Activated T-helper 1 cell treated with anti-CD3 and anti-CD28 coated beads, Interleukin-12 subunit alpha, Interleukin-12 subunit beta, Interleukin-2, Interleukin-4 antibody, amounts not matched to agents 30 ng/mL and 10 ng/mL and 1 ng/mL, durations not matched to agents 14 hours and 24 hours and 36 hours (primary cell): ENCODE results near the gene E2F4. TPM values are rescaled to one million over a fixed set of nuclear protein-coding genes. Genes with fewer than 3 reads are reported as not detected.

Source experiments
- DNase-seq: peaks from one replicate; pipeline ENCODE4 v3.0.0; 2021; ENCODE audit warnings: low spot score
- H3K27ac Mint-ChIP-seq: one replicate; pipeline ENCODE4 v1.8.0; 2021; ENCODE audit warnings: mild to moderate bottlenecking, mixed read lengths
- H3K27me3 Mint-ChIP-seq: one replicate; pipeline ENCODE4 v1.8.0; 2022; ENCODE audit warnings: mild to moderate bottlenecking, moderate library complexity, mixed read lengths; ENCODE audit not compliant: insufficient read depth
- H3K36me3 Mint-ChIP-seq: one replicate; pipeline ENCODE4 v1.8.0; 2021; ENCODE audit warnings: low read depth, mixed read lengths
- H3K4me1 Mint-ChIP-seq: one replicate; pipeline ENCODE4 v1.8.0; 2021; ENCODE audit warnings: low read depth, mixed read lengths
- H3K4me3 Mint-ChIP-seq: one replicate; pipeline ENCODE4 v1.8.0; 2021; ENCODE audit warnings: mild to moderate bottlenecking, moderate library complexity, mixed read lengths
- H3K9me3 Mint-ChIP-seq: one replicate; pipeline ENCODE4 v1.8.0; 2021; ENCODE audit warnings: mixed read lengths
- intact Hi-C: fragments of 100-400 bp; cut with micrococcal nuclease; formaldehyde crosslinking; loops from one replicate; pipeline ENCODE4 v1.15.1; 2024
- total RNA-seq: library from RNA; stranded (reverse); gene quantifications from 2 replicates; pipeline ENCODE4 v1.2.3, GENCODE V29; 2022

The E2F4 gene
- total RNA-seq, 1 donor from 2014 or later, result 181 TPM

DNA sequence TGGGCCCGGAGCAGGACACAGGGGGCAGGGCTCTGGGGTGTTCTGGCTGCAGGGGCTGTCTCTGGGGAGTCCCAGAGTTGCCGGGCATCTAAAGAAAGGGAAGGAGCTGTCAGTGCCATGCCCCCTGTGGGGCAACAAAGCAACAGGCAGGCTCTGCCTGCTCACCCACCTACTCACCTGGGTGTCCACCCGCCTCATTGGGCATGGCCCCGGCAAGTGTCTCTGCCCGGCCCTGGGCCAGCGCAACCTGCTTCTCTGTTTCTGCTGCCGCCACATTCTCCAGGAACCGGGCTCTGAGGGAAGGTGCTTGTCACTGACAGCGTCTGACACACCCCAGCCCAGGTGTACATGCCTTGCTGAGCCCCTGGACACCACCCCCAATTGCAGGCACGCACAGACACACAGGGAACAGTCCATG, 42.2 kb downstream of the E2F4 start:
- H3K36me3 Mint-ChIP-seq, result peaks cover 33% of the 10 kb centered on the region

DNA sequence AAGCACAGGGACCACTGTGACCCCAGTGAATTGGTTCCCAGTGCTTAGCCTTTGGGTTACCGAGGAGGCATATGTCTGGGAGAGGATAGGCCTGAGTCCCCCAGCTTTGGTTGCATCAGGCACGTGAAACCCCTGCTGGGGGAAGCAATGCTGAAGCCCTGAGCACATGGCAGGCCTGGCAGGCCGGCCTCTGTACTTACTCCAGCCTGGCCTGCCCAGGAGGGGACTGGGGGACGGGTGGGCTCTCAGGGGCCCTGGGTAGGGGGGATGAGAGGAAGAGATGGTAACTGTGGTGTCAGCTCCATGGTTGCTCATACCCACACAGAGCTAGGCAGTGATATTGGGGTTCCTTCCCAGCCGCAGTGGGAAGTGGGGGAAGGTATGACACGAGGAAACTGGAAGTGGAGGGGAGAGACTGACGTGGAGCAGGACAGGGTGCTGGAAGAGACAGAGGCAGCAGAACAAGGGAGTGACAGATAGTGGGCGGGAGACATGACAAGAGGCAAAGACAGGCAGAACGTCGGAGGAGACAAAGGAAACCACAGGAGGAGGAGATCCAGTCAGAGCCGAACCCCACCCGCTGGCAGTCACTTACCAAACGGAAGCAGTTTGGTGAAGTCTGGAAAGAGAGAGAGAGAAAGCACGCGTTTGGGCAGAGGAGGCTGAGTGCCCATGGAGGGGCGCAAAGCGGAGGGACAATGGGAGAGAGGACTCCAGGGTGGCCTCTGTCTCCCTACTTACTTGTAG, 44.0 kb downstream of the E2F4 start:
- Mint-ChIP-seq H3K27me3 (no peaks in the 10 kb centered on the region), H3K4me3 (peak overlapping the region; percentile 31), H3K9me3 (no peaks in the 10 kb centered on the region), H3K36me3 (peaks cover 27% of the 10 kb centered on the region), H3K27ac (peak overlapping the region; percentile 80), H3K4me1 (peaks cover 10% of the 10 kb centered on the region)
- intact Hi-C loops, result loop anchor here (1.0 kb wide), 2 partner anchors 8 to 10 kb away; no protein-coding TSS in a partner anchor
- no peak for DNase-seq

More for the DNA sequence above, 42.2 kb downstream of the E2F4 start:
- H3K27me3 Mint-ChIP-seq, result no peaks in the 10 kb centered on the region
- DNase-seq, result no peak
- H3K4me3 Mint-ChIP-seq, result no peak overlapping the region
- intact Hi-C loops, result no loop called here
- H3K27ac Mint-ChIP-seq, result no peak overlapping the region
- H3K4me1 Mint-ChIP-seq, result peaks cover 3% of the 10 kb centered on the region
- H3K9me3 Mint-ChIP-seq, result no peaks in the 10 kb centered on the region

DNA sequence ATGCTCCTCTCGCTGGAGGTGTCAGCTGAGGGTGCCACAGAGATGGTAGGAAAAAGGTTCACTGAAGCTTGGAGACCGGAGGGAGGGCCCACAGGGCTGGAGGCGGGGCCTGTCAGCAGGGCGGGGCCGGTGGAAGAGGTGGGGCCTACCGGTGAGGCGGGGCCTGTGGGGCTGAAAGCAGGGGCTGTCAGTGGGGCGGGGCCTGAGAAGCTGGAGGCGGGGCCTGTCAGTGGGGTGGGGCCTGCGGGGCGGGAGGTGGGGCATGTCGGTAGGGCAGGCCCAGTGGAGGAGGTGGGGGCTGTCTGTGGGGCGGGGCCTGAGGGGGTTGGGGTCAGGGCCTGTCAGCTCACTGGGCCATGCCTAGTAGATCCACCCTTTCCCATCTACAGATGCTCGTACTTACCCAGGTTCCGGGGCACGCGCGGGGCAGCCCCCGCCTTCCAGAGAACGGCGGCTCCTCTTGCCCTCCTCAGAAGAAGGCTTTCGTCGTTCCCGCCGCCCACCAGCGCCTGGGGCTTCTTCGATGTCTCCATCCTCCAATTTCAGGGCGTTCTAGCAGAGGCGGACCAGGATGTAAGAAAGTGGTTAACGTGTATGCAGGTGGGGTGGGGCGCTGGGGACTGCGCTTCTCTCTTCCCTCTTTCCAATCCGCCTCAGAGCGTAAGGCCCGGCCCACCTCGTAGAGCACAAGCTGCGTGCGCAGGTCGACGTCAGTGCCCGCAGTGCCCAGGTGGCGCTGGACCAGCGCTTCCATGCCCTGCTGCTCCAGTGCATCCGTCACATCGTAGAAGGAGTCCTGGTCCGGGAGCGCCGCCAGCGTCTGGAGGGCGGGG, 44.8 kb downstream of the E2F4 start:
- peaks cover 29% of the 10 kb centered on the region for H3K36me3 Mint-ChIP-seq
- H3K4me3 Mint-ChIP-seq, result peak overlapping the region; percentile 31
- intact Hi-C loops, result loop anchor here (1.0 kb wide), 2 partner anchors 8 to 10 kb away; no protein-coding TSS in a partner anchor

GRCh38 chr16:67237396-67238277, 45.7 kb downstream of the E2F4 start:
- Mint-ChIP-seq H3K27ac (no peak overlapping the region), H3K4me1 (peaks cover 26% of the 10 kb centered on the region), H3K9me3 (no peaks in the 10 kb centered on the region), H3K36me3 (peaks cover 31% of the 10 kb centered on the region), H3K27me3 (no peaks in the 10 kb centered on the region), H3K4me3 (no peak overlapping the region)
- no peak for DNase-seq
- intact Hi-C loops, result no loop called here

More for the DNA sequence above, 44.8 kb downstream of the E2F4 start:
- H3K9me3 Mint-ChIP-seq, result no peaks in the 10 kb centered on the region
- H3K27ac Mint-ChIP-seq, result peak overlapping the region; percentile 80
- peaks cover 17% of the 10 kb centered on the region for H3K4me1 Mint-ChIP-seq
- H3K27me3 Mint-ChIP-seq, result no peaks in the 10 kb centered on the region
- DNase-seq, result peak; percentile 73

DNA sequence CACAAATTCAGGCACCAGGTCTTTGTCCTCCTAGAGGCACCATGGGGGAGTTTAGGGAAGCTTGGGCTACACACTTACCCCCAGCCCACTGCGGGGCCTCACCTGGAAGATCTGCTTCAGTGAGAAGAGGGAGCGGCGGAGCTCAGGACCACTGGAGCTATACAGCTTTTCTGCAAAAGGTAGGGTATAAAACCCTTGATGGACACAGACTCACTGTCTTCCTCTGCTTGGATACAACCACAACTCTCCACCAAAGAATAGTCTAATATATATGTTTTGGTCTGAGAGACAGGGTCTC, 46.3 kb downstream of the E2F4 start:
- H3K27me3 Mint-ChIP-seq, result no peaks in the 10 kb centered on the region
- peaks cover 28% of the 10 kb centered on the region for H3K4me1 Mint-ChIP-seq
- H3K4me3 Mint-ChIP-seq, result no peak overlapping the region
- no peak overlapping the region for H3K27ac Mint-ChIP-seq
- H3K36me3 Mint-ChIP-seq, result peaks cover 30% of the 10 kb centered on the region
- intact Hi-C loops, result no loop called here
- H3K9me3 Mint-ChIP-seq, result no peaks in the 10 kb centered on the region
- DNase-seq, result no peak

DNA sequence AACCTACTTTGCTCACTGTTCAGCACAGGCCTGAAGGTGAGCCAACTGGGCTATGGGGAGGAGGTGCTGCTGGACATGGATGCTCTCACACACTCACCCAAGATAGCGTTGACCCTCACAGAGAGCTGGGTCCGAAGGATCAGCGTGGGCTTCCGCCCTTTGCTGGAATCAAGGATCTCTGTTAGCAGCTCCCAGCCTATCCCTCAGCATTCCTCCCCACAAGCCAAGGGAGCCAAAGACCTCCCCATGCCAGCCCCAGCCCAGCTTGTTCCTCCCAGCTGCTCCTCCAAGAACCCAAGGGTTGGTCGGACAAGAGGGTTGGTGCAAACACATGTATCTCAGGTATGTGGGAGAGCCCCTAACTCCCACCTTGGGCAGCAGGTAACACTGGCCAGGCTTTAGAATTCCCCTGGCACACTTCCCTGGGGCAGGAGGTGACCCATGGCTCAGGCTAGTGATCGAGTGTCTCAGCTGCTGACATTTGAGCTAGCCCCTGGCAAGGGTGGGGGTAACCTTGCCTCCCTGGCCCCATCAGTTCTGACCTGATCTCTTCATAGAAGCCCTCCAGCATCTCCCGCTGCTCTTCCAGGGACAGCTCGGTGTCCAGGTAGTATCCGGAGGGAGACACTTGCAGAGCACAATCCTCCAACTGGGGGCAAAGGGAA, 47.0 kb downstream of the E2F4 start:
- Mint-ChIP-seq H3K27ac (peak overlapping the region; percentile 16), H3K4me3 (no peak overlapping the region), H3K4me1 (peaks cover 35% of the 10 kb centered on the region), H3K9me3 (no peaks in the 10 kb centered on the region), H3K27me3 (no peaks in the 10 kb centered on the region), H3K36me3 (peaks cover 27% of the 10 kb centered on the region)
- intact Hi-C loops, result no loop called here
- DNase-seq, result no peak

DNA sequence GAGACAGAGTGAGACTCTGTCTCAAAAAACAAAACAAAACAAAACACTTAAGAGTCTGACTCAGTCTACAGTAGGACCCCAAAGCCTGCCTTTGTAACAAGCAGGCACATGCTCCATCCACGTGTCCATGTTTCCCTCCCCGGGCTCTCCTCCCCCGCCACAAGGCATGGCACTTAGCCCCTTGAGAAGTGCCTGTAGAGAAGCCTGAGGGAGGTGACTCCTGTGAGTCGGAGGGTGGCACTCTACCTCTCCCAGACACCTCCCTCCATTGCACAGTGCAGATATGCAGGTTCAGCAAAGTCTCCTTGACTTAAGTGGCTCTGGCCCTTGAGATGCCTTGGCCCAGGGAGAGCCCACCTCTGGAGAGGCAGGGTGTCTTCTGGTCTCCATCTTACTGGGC, 48.6 kb downstream of the E2F4 start:
- intact Hi-C loops, result loop anchor here (10.0 kb wide), 2 partner anchors 844 to 1084 kb away; partner anchors contain the start of gene NFATC3
- peaks cover 51% of the 10 kb centered on the region for H3K4me1 Mint-ChIP-seq
- DNase-seq, result no peak
- H3K4me3 Mint-ChIP-seq, result no peak overlapping the region
- no peaks in the 10 kb centered on the region for H3K27me3 Mint-ChIP-seq
- H3K36me3 Mint-ChIP-seq, result peaks cover 23% of the 10 kb centered on the region
- H3K9me3 Mint-ChIP-seq, result no peaks in the 10 kb centered on the region
- no peak overlapping the region for H3K27ac Mint-ChIP-seq

DNA sequence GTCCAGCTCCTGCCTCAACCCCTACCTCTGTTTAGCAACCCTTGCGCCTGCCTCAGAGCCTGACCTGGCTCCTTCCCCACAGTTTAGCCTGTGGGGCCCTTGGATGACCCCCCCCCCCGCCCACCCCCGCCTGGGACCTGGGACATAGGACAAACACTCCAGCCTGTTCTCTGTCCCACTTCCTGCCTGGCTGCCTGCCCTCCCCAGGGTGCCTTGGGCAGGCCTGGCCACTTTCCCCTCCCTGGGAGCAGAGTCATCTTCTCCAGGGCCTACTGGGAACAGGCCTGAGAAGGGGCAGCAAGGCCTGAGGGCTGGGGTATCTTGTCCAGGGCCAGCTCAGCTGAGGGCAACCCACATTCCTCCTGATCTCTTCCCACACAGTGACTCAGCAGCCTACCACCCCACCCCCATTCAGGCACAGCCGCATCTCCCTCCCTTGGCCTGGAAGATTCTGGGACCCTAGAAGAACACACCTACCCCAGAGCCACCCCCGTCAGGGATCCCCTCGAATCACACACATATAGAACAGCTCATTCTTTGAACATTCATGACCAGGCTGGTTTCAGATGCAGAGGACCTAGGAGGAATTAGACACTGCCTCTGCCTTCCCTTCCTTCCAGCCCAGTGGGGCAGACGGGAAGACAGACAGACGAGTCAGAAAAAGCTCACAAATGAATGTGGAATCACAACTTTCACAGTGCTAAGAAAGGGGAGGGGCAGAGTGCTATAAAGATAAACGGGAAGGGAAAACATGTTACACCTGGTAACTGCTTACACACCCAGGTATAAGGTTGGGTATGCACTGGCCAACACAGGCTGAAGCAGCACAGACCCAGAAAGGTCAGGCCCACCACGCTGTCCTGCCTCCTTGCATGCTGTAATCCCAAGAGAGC, 49.3 kb downstream of the E2F4 start:
- Mint-ChIP-seq H3K4me3 (no peak overlapping the region), H3K27me3 (no peaks in the 10 kb centered on the region), H3K9me3 (no peaks in the 10 kb centered on the region), H3K27ac (peak overlapping the region; percentile 56), H3K36me3 (peaks cover 19% of the 10 kb centered on the region), H3K4me1 (peaks cover 51% of the 10 kb centered on the region)
- intact Hi-C loops, result loop anchor here (10.0 kb wide), 2 partner anchors 844 to 1084 kb away; partner anchors contain the start of gene NFATC3
- no peak for DNase-seq

- peaks cover 15% of the 10 kb centered on the region for H3K36me3 Mint-ChIP-seq
- intact Hi-C loops, result loop anchor here (10.0 kb wide), 2 partner anchors 843 to 1083 kb away; partner anchors contain the start of gene NFATC3
- no peaks in the 10 kb centered on the region for H3K9me3 Mint-ChIP-seq
- H3K27ac Mint-ChIP-seq, result peak overlapping the region; percentile 67
- H3K27me3 Mint-ChIP-seq, result no peaks in the 10 kb centered on the region
- peaks cover 51% of the 10 kb centered on the region for H3K4me1 Mint-ChIP-seq
- no peak for DNase-seq
- H3K4me3 Mint-ChIP-seq, result no peak overlapping the region
Observed at GRCh38 chr16:67242138-67242730, 50.3 kb downstream of the E2F4 start.

GRCh38 chr16:67243481-67243880, 51.5 kb downstream of the E2F4 start:
- no peak for DNase-seq
- H3K27me3 Mint-ChIP-seq, result no peaks in the 10 kb centered on the region
- H3K4me1 Mint-ChIP-seq, result peaks cover 62% of the 10 kb centered on the region
- H3K9me3 Mint-ChIP-seq, result no peaks in the 10 kb centered on the region
- peaks cover 10% of the 10 kb centered on the region for H3K36me3 Mint-ChIP-seq
- peak overlapping the region; percentile 94 for H3K27ac Mint-ChIP-seq
- H3K4me3 Mint-ChIP-seq, result peak overlapping the region; percentile 85
- intact Hi-C loops, result loop anchor here (10.0 kb wide), 2 partner anchors 841 to 1081 kb away; partner anchors contain the start of gene NFATC3
